Mesenchymal stem cell (in vitro differentiated cells and primary cell): ENCODE measurements around the gene NXNL2.

Experiments used
- DNase-seq: peaks from one replicate; pipeline ENCODE4 v3.0.0-alpha.2; 2013
- H2AFZ ChIP-seq: one replicate; pipeline ENCODE4 v1.6.1; 2013; ENCODE audit warnings: low read depth, mild to moderate bottlenecking, control low read depth, inconsistent platforms, low read length, moderate library complexity
- H2AK5ac ChIP-seq: 2 replicates; pipeline ENCODE4 v1.6.1; 2013; ENCODE audit warnings: low read length, moderate library complexity, mild to moderate bottlenecking, inconsistent platforms; ENCODE audit not compliant: severe bottlenecking
- H2BK120ac ChIP-seq: one replicate; pipeline ENCODE4 v1.6.1; 2013; ENCODE audit warnings: low read depth, mild to moderate bottlenecking, inconsistent platforms, low read length, moderate library complexity
- H2BK12ac ChIP-seq, 2 experiments: one replicate each; pipeline ENCODE4 v1.6.1; 2013; ENCODE audit warnings: inconsistent platforms in 2 of 2, low read length in 2 of 2, mild to moderate bottlenecking in 2 of 2, moderate library complexity in 2 of 2, control low read depth in 1 of 2
- H2BK15ac ChIP-seq: one replicate; pipeline ENCODE4 v1.6.1; 2013; ENCODE audit warnings: mild to moderate bottlenecking, low read depth, inconsistent platforms; ENCODE audit not compliant: poor library complexity, severe bottlenecking
- H2BK5ac ChIP-seq: 2 replicates; pipeline ENCODE4 v1.6.1; 2013; ENCODE audit warnings: low read depth, mild to moderate bottlenecking, low read length, control low read depth, inconsistent platforms; ENCODE audit not compliant: poor library complexity, severe bottlenecking
- H3K14ac ChIP-seq, 2 experiments: one replicate each; pipeline ENCODE4 v1.6.1; 2013; ENCODE audit warnings: inconsistent platforms in 2 of 2, low read length in 2 of 2, control low read depth in 1 of 2, mild to moderate bottlenecking in 1 of 2, moderate library complexity in 1 of 2
- H3K18ac ChIP-seq, 2 experiments: one replicate each; pipeline ENCODE4 v1.6.1; 2013; ENCODE audit warnings: inconsistent platforms in 2 of 2, low read length in 2 of 2, control low read depth in 1 of 2, low read depth in 1 of 2, mild to moderate bottlenecking in 1 of 2
- H3K23ac ChIP-seq, 2 experiments: one replicate each; pipeline ENCODE4 v1.6.1; 2013; ENCODE audit warnings: inconsistent platforms in 2 of 2, low read length in 2 of 2, mild to moderate bottlenecking in 2 of 2, moderate library complexity in 2 of 2, control low read depth in 1 of 2
- H3K27ac ChIP-seq: 2 replicates; pipeline ENCODE4 v1.5.1; 2013; ENCODE audit warnings: mild to moderate bottlenecking, moderate library complexity, low read length, control low read depth, inconsistent platforms; ENCODE audit not compliant: poor library complexity, severe bottlenecking
- H3K27me3 ChIP-seq, 2 experiments: 2 replicates each; pipeline versions ENCODE4 v1.6.1 to v1.7.0; 2013; ENCODE audit warnings: low read length in 2 of 2, mild to moderate bottlenecking in 2 of 2, moderate library complexity in 2 of 2, control low read depth in 1 of 2, inconsistent platforms in 1 of 2; ENCODE audit not compliant: control insufficient read depth in 1 of 2, insufficient read depth in 1 of 2
- H3K36me3 ChIP-seq, 2 experiments: 2 replicates each; pipeline versions ENCODE4 v1.6.1 to v1.7.0; 2013; ENCODE audit warnings: low read length in 2 of 2, control low read depth in 1 of 2, inconsistent platforms in 1 of 2, low read depth in 1 of 2, mild to moderate bottlenecking in 1 of 2; ENCODE audit not compliant: insufficient read depth in 2 of 2, control insufficient read depth in 1 of 2
- H3K4ac ChIP-seq, 2 experiments: one replicate each; pipeline ENCODE4 v1.6.1; 2013; ENCODE audit warnings: inconsistent platforms in 2 of 2, low read length in 2 of 2, mild to moderate bottlenecking in 2 of 2, moderate library complexity in 2 of 2, control low read depth in 1 of 2, low read depth in 1 of 2
- H3K4me1 ChIP-seq: 2 replicates; pipeline ENCODE4 v1.6.1; 2013; ENCODE audit warnings: low read depth, low read length, control low read depth; ENCODE audit not compliant: control insufficient read depth, insufficient read depth
- H3K4me2 ChIP-seq: 2 replicates; pipeline ENCODE4 v1.6.1; 2013; ENCODE audit warnings: low read length, mild to moderate bottlenecking, inconsistent platforms; ENCODE audit not compliant: poor library complexity, severe bottlenecking
- H3K4me3 ChIP-seq, 2 experiments: 2 replicates each; pipeline versions ENCODE4 v1.5.1 to v1.7.0; 2013; ENCODE audit warnings: low read length in 2 of 2, mild to moderate bottlenecking in 2 of 2, control low read depth in 1 of 2, low read depth in 1 of 2; ENCODE audit not compliant: insufficient read depth in 1 of 2
- H3K79me1 ChIP-seq: replicated peaks from 2 replicates; pipeline ENCODE4 v1.6.1; 2013; ENCODE audit warnings: mild to moderate bottlenecking, control low read depth, low read length, inconsistent platforms; ENCODE audit not compliant: poor library complexity, severe bottlenecking
- H3K9ac ChIP-seq: 2 replicates; pipeline ENCODE4 v1.7.0; 2013; ENCODE audit warnings: mild to moderate bottlenecking, low read length, moderate library complexity
- H3K9me3 ChIP-seq: 2 replicates; pipeline ENCODE4 v1.7.0; 2013; ENCODE audit warnings: mild to moderate bottlenecking, low read length; ENCODE audit not compliant: control insufficient read depth
- H4K8ac ChIP-seq: one replicate; pipeline ENCODE4 v1.6.1; 2013; ENCODE audit warnings: inconsistent platforms, mild to moderate bottlenecking, low read length, moderate library complexity
- H4K91ac ChIP-seq: one replicate; pipeline ENCODE4 v1.6.1; 2013; ENCODE audit warnings: mild to moderate bottlenecking, low read length, inconsistent platforms
- WGBS: methylation state at CpG from one replicate; pipeline ENCODE4 v1.1.7; 2013; ENCODE audit warnings: mixed read lengths; 5-methylcytosine and 5-hydroxymethylcytosine counted together

Gene NXNL2

DNA sequence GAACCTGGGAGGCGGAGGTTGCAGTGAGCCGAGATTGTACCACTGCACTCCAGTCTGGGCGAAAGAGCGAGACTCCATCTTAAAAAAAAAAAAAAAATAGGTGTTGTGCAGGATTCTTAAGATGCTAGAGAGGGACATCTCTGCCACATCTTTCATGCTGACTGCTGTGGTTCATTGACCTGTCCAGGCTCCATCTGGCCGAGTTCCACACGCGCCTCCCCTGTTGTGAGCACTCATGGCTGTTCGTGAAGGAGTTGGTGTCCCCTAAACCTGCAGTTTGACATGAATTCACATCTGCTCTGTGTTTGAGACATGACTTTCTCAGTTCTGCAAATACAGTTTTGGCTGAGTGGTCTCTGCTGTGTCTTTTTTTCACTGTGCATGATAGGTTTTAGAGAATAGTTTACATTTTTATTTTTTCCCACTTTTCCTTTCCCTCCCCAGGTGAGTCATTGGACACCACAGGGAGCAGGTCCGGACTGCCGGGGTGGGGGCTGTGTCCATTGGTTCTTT is 5.3 kb downstream of the NXNL2 start:
- no peak overlapping the region for H3K4ac ChIP-seq
- H3K27ac ChIP-seq = no peak overlapping the region
- peak overlapping the region; percentile 18 for H2BK15ac ChIP-seq
- H4K8ac ChIP-seq = no peak overlapping the region
- no peaks in the 10 kb centered on the region for H3K9me3 ChIP-seq
- H3K4me2 ChIP-seq = no peak overlapping the region
- peaks cover 0 to 21% of the 10 kb centered on the region in 2 experiments for H3K36me3 ChIP-seq
- no peak overlapping the region for H2BK5ac ChIP-seq
- peaks cover 0 to 6% of the 10 kb centered on the region in 2 experiments for H3K27me3 ChIP-seq
- H3K9ac ChIP-seq = no peak overlapping the region
- H3K23ac ChIP-seq = no peak overlapping the region
- H2AK5ac ChIP-seq = peak overlapping the region; percentile 31
- no peak overlapping the region for H3K18ac ChIP-seq
- no peak overlapping the region for H2BK12ac ChIP-seq
- H3K4me3 ChIP-seq = no peak overlapping the region
- H3K79me1 ChIP-seq = peaks cover 26% of the 10 kb centered on the region
- no peak for DNase-seq
- no peak overlapping the region for H2AFZ ChIP-seq
- H2BK120ac ChIP-seq = no peak overlapping the region
- no peak overlapping the region for H4K91ac ChIP-seq
- H3K4me1 ChIP-seq = peaks cover 36% of the 10 kb centered on the region
- WGBS = 99% methylated on average over 10 of the region's 10 CpGs
- H3K14ac ChIP-seq = no peak overlapping the region

GRCh38 chr9:88544245-88544644 is 9.3 kb downstream of the NXNL2 start:
- Histone ChIP-seq H3K9me3 (no peaks in the 10 kb centered on the region), H3K4ac (no peak overlapping the region), H2BK120ac (no peak overlapping the region), H3K23ac (no peak overlapping the region), H4K91ac (no peak overlapping the region), H3K79me1 (peaks cover 36% of the 10 kb centered on the region), H2BK12ac (no peak overlapping the region), H2AK5ac (no peak overlapping the region), H3K27ac (no peak overlapping the region), H2BK15ac (no peak overlapping the region), H4K8ac (no peak overlapping the region), H2AFZ (no peak overlapping the region), H3K14ac (no peak overlapping the region), H3K9ac (no peak overlapping the region), H3K4me1 (peaks cover 15% of the 10 kb centered on the region), H3K36me3 (peaks cover 0 to 28% of the 10 kb centered on the region in 2 experiments), H3K18ac (no peak overlapping the region), H3K27me3 (no peaks in the 10 kb centered on the region), H2BK5ac (no peak overlapping the region), H3K4me3 (no peak overlapping the region), H3K4me2 (no peak overlapping the region)
- 76% methylated on average over 11 of the region's 11 CpGs for whole genome bisulfite sequencing
- no peak for DNase-seq

GRCh38 chr9:88551546-88552137 is 16.7 kb downstream of the NXNL2 start:
- Histone ChIP-seq H3K9me3 (no peaks in the 10 kb centered on the region), H4K8ac (no peak overlapping the region), H3K4ac (no peak overlapping the region), H3K27ac (no peak overlapping the region), H3K4me1 (peaks cover 2% of the 10 kb centered on the region), H3K18ac (no peak overlapping the region), H3K14ac (no peak overlapping the region), H3K4me2 (no peak overlapping the region), H2BK15ac (no peak overlapping the region), H2BK120ac (no peak overlapping the region), H2BK5ac (no peak overlapping the region), H3K9ac (no peak overlapping the region), H3K79me1 (peaks cover 15% of the 10 kb centered on the region), H2AFZ (no peak overlapping the region), H4K91ac (no peak overlapping the region), H3K23ac (no peak overlapping the region), H3K27me3 (peaks cover 0 to 14% of the 10 kb centered on the region in 2 experiments), H3K36me3 (peaks cover 0 to 13% of the 10 kb centered on the region in 2 experiments), H3K4me3 (no peak overlapping the region), H2BK12ac (no peak overlapping the region), H2AK5ac (peak overlapping the region; percentile 10)
- DNase-seq = no peak
- no CpG with 5 or more reads among the region's 2 CpGs for WGBS

DNA sequence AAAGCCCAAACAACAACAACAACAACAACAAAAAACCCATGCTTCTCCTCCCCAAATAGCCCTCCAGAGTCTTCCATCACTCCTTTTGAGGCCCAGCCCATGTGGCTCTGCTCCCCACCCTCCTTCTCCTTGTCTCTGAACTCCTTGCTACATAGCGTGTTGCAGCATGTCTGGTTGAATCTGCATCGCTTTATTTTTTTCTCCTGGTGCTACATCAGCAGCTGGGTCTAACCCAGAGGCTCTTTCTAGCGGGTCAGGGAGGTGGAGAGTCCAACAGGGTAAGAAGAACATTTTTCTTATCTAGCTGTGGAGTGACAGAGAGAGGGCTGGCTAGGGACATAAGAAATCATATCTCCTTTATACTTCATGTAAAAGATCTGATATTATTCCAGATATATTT is 18.4 kb downstream of the NXNL2 start:
- H4K91ac ChIP-seq = no peak overlapping the region
- H3K23ac ChIP-seq = no peak overlapping the region
- H3K27ac ChIP-seq = no peak overlapping the region
- 94% methylated on average over 2 of the region's 3 CpGs for WGBS
- H3K79me1 ChIP-seq = peaks cover 9% of the 10 kb centered on the region
- no peak overlapping the region for H3K18ac ChIP-seq
- H3K4me2 ChIP-seq = no peak overlapping the region
- H3K27me3 ChIP-seq = peaks cover 0 to 15% of the 10 kb centered on the region in 2 experiments
- peaks cover 2% of the 10 kb centered on the region for H3K4me1 ChIP-seq
- no peak overlapping the region for H2BK15ac ChIP-seq
- H3K9ac ChIP-seq = no peak overlapping the region
- no peak for DNase-seq
- no peak overlapping the region for H2BK120ac ChIP-seq
- no peak overlapping the region for H3K4me3 ChIP-seq
- H2BK5ac ChIP-seq = no peak overlapping the region
- H3K14ac ChIP-seq = no peak overlapping the region
- H2BK12ac ChIP-seq = no peak overlapping the region
- no peak overlapping the region for H3K4ac ChIP-seq
- no peak overlapping the region for H4K8ac ChIP-seq
- H2AK5ac ChIP-seq = no peak overlapping the region
- H2AFZ ChIP-seq = no peak overlapping the region
- H3K36me3 ChIP-seq = peaks cover 0 to 8% of the 10 kb centered on the region in 2 experiments
- H3K9me3 ChIP-seq = no peaks in the 10 kb centered on the region
